H1 (cell line): ENCODE measurements around the gene RNF43. TPM values are rescaled to one million over a fixed set of nuclear protein-coding genes. Genes with fewer than 3 reads are reported as not detected.

Experiments
- CTCF ChIA-PET: fragments of 300-600 bp; sonication (Branson Sonifier 250); formaldehyde crosslinking; loops from one replicate; lab custom pipeline; 2021; ENCODE audit not compliant: partially characterized antibody; lab: Charles Lee
- POLR2A ChIA-PET: fragments of 300-600 bp; sonication (Branson Sonifier 250); formaldehyde crosslinking; loops from one replicate; lab custom pipeline; 2021; ENCODE audit warnings: inconsistent platforms; ENCODE audit not compliant: partially characterized antibody; lab: Charles Lee
- DNase-seq, 2 experiments: peaks; one replicate each; pipeline versions ENCODE4 v3.0.0 to v3.0.0-alpha.2; 2010 to 2022; ENCODE audit warnings: low spot score in 2 of 2, low read depth in 1 of 2, mixed read lengths in 1 of 2
- FAIRE-seq: peaks from 2 replicates; lab custom pipeline; 2011; peaks lifted over from hg19 to GRCh38; lab: Jason Lieb, UNC
- H2AFZ ChIP-seq: 2 replicates; pipeline ENCODE4 v1.8.1; 2012; ENCODE audit warnings: low read length, inconsistent platforms
- H2AK5ac ChIP-seq: 2 replicates; pipeline ENCODE4 v1.6.1; 2013; ENCODE audit warnings: low read depth, low read length
- H2BK120ac ChIP-seq: replicated peaks from 2 replicates; pipeline ENCODE3; 2013; ENCODE audit warnings: low read depth, low read length, inconsistent platforms
- H2BK12ac ChIP-seq: 2 replicates; pipeline ENCODE4 v1.6.1; 2013; ENCODE audit warnings: low read depth, low read length
- H2BK15ac ChIP-seq: 2 replicates; pipeline ENCODE4 v1.6.1; 2013; ENCODE audit warnings: low read length
- H2BK20ac ChIP-seq: 2 replicates; pipeline ENCODE4 v1.6.1; 2013; ENCODE audit warnings: low read length
- H2BK5ac ChIP-seq: 2 replicates; pipeline ENCODE4 v1.6.1; 2013; ENCODE audit warnings: low read depth, low read length
- H3K14ac ChIP-seq: 2 replicates; pipeline ENCODE4 v1.6.1; 2013; ENCODE audit warnings: inconsistent platforms; ENCODE audit not compliant: insufficient read length
- H3K18ac ChIP-seq: 2 replicates; pipeline ENCODE4 v1.6.1; 2013; ENCODE audit warnings: low read length; ENCODE audit errors: extremely low read depth
- H3K23ac ChIP-seq: 2 replicates; pipeline ENCODE4 v1.6.1; 2013; ENCODE audit warnings: inconsistent platforms; ENCODE audit not compliant: insufficient read length
- H3K23me2 ChIP-seq: 2 replicates; pipeline ENCODE4 v1.6.1; 2013; ENCODE audit warnings: low read depth, low read length
- H3K27ac ChIP-seq: 2 replicates; pipeline ENCODE4 v1.6.1; 2011; ENCODE audit warnings: low read depth, low read length, inconsistent platforms
- H3K27me3 ChIP-seq, 4 experiments: replicated peaks in 1 of 4; 1 replicate in 1 of 4; 2 replicates in 3 of 4; pipeline versions ENCODE4 v1.6.1 to v1.8.1; 2011 to 2013; ENCODE audit warnings: low read length in 3 of 4, mild to moderate bottlenecking in 3 of 4, inconsistent platforms in 2 of 4, mixed read lengths in 2 of 4, moderate library complexity in 1 of 4; ENCODE audit not compliant: control insufficient read depth in 3 of 4, insufficient read depth in 3 of 4; ENCODE audit errors: extremely low read depth in 1 of 4
- H3K36me3 ChIP-seq, 4 experiments: 2 replicates each; pipeline versions ENCODE4 v1.6.1 to v1.8.1; 2011 to 2013; ENCODE audit warnings: mild to moderate bottlenecking in 4 of 4, low read length in 3 of 4, moderate library complexity in 2 of 4, control low read depth in 1 of 4, inconsistent platforms in 1 of 4; ENCODE audit not compliant: insufficient read depth in 4 of 4, control insufficient read depth in 2 of 4
- H3K4ac ChIP-seq: replicated peaks from 2 replicates; pipeline ENCODE3; 2013; ENCODE audit warnings: low read length, low read depth, mixed read lengths, inconsistent platforms; ENCODE audit not compliant: insufficient read length
- H3K4me1 ChIP-seq, 4 experiments: replicated peaks in 1 of 4; 1 replicate in 1 of 4; 2 replicates in 3 of 4; pipeline versions ENCODE4 v1.6.1 to v1.8.1; 2011 to 2013; ENCODE audit warnings: low read length in 3 of 4, inconsistent platforms in 2 of 4, mixed read lengths in 1 of 4; ENCODE audit not compliant: insufficient read depth in 4 of 4, control insufficient read depth in 3 of 4
- H3K4me2 ChIP-seq, 2 experiments: 2 replicates each; pipeline versions ENCODE4 v1.6.1 to v1.8.1; 2011 to 2013; ENCODE audit warnings: low read depth in 2 of 2, low read length in 2 of 2, control low read depth in 1 of 2, inconsistent platforms in 1 of 2, mild to moderate bottlenecking in 1 of 2; ENCODE audit not compliant: insufficient read depth in 1 of 2
- H3K4me3 ChIP-seq, 4 experiments: fragments of 200-600, 300-600 bp in 1 of 4; sonication (generic), shearing (Covaris generic), sonication (Bioruptor Twin) in 1 of 4; 2 replicates each; pipeline versions ENCODE4 v1.5.1 to v1.8.1; 2011 to 2016; ENCODE audit warnings: low read length in 4 of 4, low read depth in 3 of 4, control low read depth in 2 of 4, inconsistent platforms in 2 of 4, mild to moderate bottlenecking in 2 of 4, mixed read lengths in 1 of 4, moderate library complexity in 1 of 4; ENCODE audit not compliant: insufficient read depth in 2 of 4; ENCODE audit errors: extremely low read depth in 1 of 4
- H3K56ac ChIP-seq: replicated peaks from 2 replicates; pipeline ENCODE3; 2013; ENCODE audit warnings: low read depth, mild to moderate bottlenecking, mixed read lengths, low read length, inconsistent platforms; ENCODE audit not compliant: insufficient read length
- H3K79me1 ChIP-seq: 2 replicates; pipeline ENCODE4 v1.6.1; 2013; ENCODE audit warnings: low read depth, low read length, control low read depth
- H3K79me2 ChIP-seq, 2 experiments: 2 replicates each; pipeline versions ENCODE4 v1.6.1 to v1.8.1; 2012 to 2013; ENCODE audit warnings: low read length in 2 of 2, mild to moderate bottlenecking in 2 of 2, inconsistent platforms in 1 of 2; ENCODE audit not compliant: insufficient read depth in 2 of 2, control insufficient read depth in 1 of 2
- H3K9ac ChIP-seq, 4 experiments: replicated peaks in 1 of 4; 1 replicate in 1 of 4; 2 replicates in 3 of 4; pipeline versions ENCODE4 v1.6.1 to v1.8.1; 2011 to 2013; ENCODE audit warnings: low read depth in 3 of 4, low read length in 3 of 4, control low read depth in 2 of 4, mild to moderate bottlenecking in 2 of 4, moderate library complexity in 2 of 4, inconsistent platforms in 1 of 4; ENCODE audit errors: extremely low read depth in 1 of 4
- H3K9me3 ChIP-seq, 2 experiments: 2 replicates each; pipeline versions ENCODE4 v1.6.1 to v1.8.1; 2012 to 2013; ENCODE audit warnings: mild to moderate bottlenecking in 2 of 2, moderate library complexity in 2 of 2, control low read depth in 1 of 2, inconsistent platforms in 1 of 2, low read depth in 1 of 2, low read length in 1 of 2, mixed read lengths in 1 of 2; ENCODE audit not compliant: insufficient read depth in 2 of 2
- H4K20me1 ChIP-seq, 2 experiments: replicated peaks in 1 of 2; 2 replicates each; pipeline versions ENCODE3 to v1.8.1; 2011 to 2013; ENCODE audit warnings: inconsistent platforms in 2 of 2, low read length in 2 of 2, mild to moderate bottlenecking in 1 of 2; ENCODE audit not compliant: insufficient read depth in 2 of 2, control insufficient read depth in 1 of 2
- H4K5ac ChIP-seq: 2 replicates; pipeline ENCODE4 v1.6.1; 2013; ENCODE audit warnings: low read length, low read depth, mixed read lengths, inconsistent platforms; ENCODE audit not compliant: insufficient read length
- H4K8ac ChIP-seq: 2 replicates; pipeline ENCODE4 v1.8.0; 2013; ENCODE audit warnings: mild to moderate bottlenecking, moderate library complexity, low read length, inconsistent platforms; ENCODE audit not compliant: insufficient read depth; ENCODE audit errors: extremely low read depth
- H4K91ac ChIP-seq: replicated peaks from 2 replicates; pipeline ENCODE3; 2013; ENCODE audit warnings: low read length, mixed read lengths, inconsistent platforms; ENCODE audit not compliant: insufficient read length
- BACH1 ChIP-seq: IDR thresholded peaks from 2 replicates; pipeline ENCODE4 v1.6.1; 2012; ENCODE audit warnings: low read length, improper control_type of control experiment
- KDM4A ChIP-seq: IDR thresholded peaks from one replicate; pipeline ENCODE4 v1.7.1; 2012; ENCODE audit warnings: low read depth, mild to moderate bottlenecking, moderate library complexity, low read length, inconsistent platforms; ENCODE audit not compliant: severe bottlenecking
- NRF1 ChIP-seq: IDR thresholded peaks from 2 replicates; pipeline ENCODE4 v1.6.1; 2011; ENCODE audit warnings: mild to moderate bottlenecking, low read depth, low read length, improper control_type of control experiment
- POU5F1 ChIP-seq: IDR thresholded peaks from 2 replicates; pipeline ENCODE4 v1.6.1; 2011; ENCODE audit warnings: low read depth, mild to moderate bottlenecking, low read length, moderate library complexity
- SIN3A ChIP-seq, 2 experiments: IDR thresholded peaks in 1 of 2; conservative IDR thresholded peaks in 1 of 2; 2 replicates each; pipeline ENCODE4 v1.6.1; 2011 to 2012; ENCODE audit warnings: low read length in 2 of 2, improper control_type of control experiment in 1 of 2, low read depth in 1 of 2, mild to moderate bottlenecking in 1 of 2
- WGBS, 2 experiments: shearing (Covaris generic) in 1 of 2; methylation state at CpG; one replicate each; pipeline versions ENCODE4 v1.1.6 to v1.1.7; 2013 to 2015; ENCODE audit warnings: low lambda C conversion rate in 2 of 2, mixed read lengths in 2 of 2, inconsistent platforms in 1 of 2, low coverage in 1 of 2, missing lambda C conversion rate in 1 of 2; ENCODE audit not compliant: insufficient replicate concordance in 2 of 2, insufficient coverage in 1 of 2, insufficient read length in 1 of 2; ENCODE audit errors: extremely low coverage in 1 of 2, missing lambda C conversion rate in 1 of 2; 5-methylcytosine and 5-hydroxymethylcytosine counted together
- polyA plus RNA-seq, 7 experiments: library from polyadenylated mRNA; depleted of rRNA in 3 of 7; stranded (reverse) in 5 of 7; unstranded in 2 of 7; fragments of >200 nt in 5 of 7; fragments of 200-250 nt in 2 of 7; gene quantifications; 1 replicate in 5 of 7; 2 replicates in 1 of 7; 4 replicates in 1 of 7; pipeline versions ENCODE4 v1.2.1 to v1.2.3, GENCODE V29; 2011 to 2013; ENCODE audit warnings: missing spikeins in 2 of 7, mixed read lengths in 2 of 7
- total RNA-seq: library from RNA; stranded (reverse); fragmentation: NEBNext Ultra II Directional; extraction: Animal tissue kit (Norgen Biotek cat#: 25700); gene quantifications from 2 replicates; pipeline ENCODE4 v1.2.1, GENCODE V29; 2021

Gene RNF43
- total and polyA plus RNA-seq, 2 of the 8 experiments (the other 6 are each of a cell fraction or from before 2014, with no cell fraction given), result 0.89 to 1.5 TPM

- no peaks in the 10 kb centered on the region for H3K23me2 ChIP-seq
- no peaks in the 10 kb centered on the region for H4K20me1 ChIP-seq
- no peaks in the 10 kb centered on the region for H3K27me3 ChIP-seq
- no peak overlapping the region for H3K4ac ChIP-seq
- POLR2A ChIA-PET, result interaction anchor here (1.6 to 2.4 kb wide), 2 partner anchors 8 to 26 kb away, joined by 3 to 9 read pairs; partner anchors contain the start of gene SUPT4H1
- peaks cover 6 to 15% (median 10%) of the 10 kb centered on the region in 4 experiments; a peak in 5 of 7 replicates for H3K4me1 ChIP-seq
- no peak overlapping the region for H3K9ac ChIP-seq
- TF ChIP-seq SIN3A (conservative IDR thresholded peaks at IDR 0.05 in 1 of 2, IDR thresholded peaks at IDR 0.05 in 1 of 2; ENCODE audit: low read depth in 1 of 2, low read length in 2 of 2), result no peak
- TF ChIP-seq KDM4A, result no peak
- TF ChIP-seq BACH1, result no peak
- no peak for TF ChIP-seq POU5F1
- TF ChIP-seq NRF1, result no peak
- TF ChIP-seq, all 59 proteins: peak for 0
- Histone ChIP-seq H3K4me2 (no peak overlapping the region), H2BK5ac (no peak overlapping the region; the same call in 1 of the 2 replicates), H3K4me3 (no peak overlapping the region), H3K23ac (no peak overlapping the region), H3K79me2 (no peaks in the 10 kb centered on the region), H2AK5ac (no peak overlapping the region), H3K56ac (no peak overlapping the region), H3K14ac (no peak overlapping the region), H3K79me1 (no peaks in the 10 kb centered on the region), H3K18ac (no peak overlapping the region), H3K9me3 (no peaks in the 10 kb centered on the region), H2BK20ac (no peak overlapping the region), H4K91ac (no peak overlapping the region), H4K5ac (no peak overlapping the region), H2BK15ac (no peak overlapping the region), H3K27ac (no peak overlapping the region), H4K8ac (no peak overlapping the region), H2AFZ (no peak overlapping the region), H2BK120ac (no peak overlapping the region), H2BK12ac (no peak overlapping the region), H3K36me3 (no peaks in the 10 kb centered on the region)
- 89% methylated on average over 8 of the region's 8 CpGs; no CpG with 5 or more reads in 1 of the 2 experiments for WGBS, 2 experiments
- DNase-seq (peak in 1 of 2 experiments; percentile 16), FAIRE-seq (no peak)
- CTCF ChIA-PET, result interaction anchor here (0.9 to 2.8 kb wide), 6 partner anchors 10 to 54 kb away, joined by 3 to 14 read pairs (median 4); no protein-coding TSS in a partner anchor
Measured at GRCh38 chr17:58378733-58379510, 38.4 kb downstream of the RNF43 start.
